GM12892 (cell line): ENCODE measurements around the gene NFIC.
"Not testable (repeated sequence)": the region's sequence is repeated elsewhere in the genome, so short reads cannot be mapped to it uniquely, and the experiment has no call there.

Experiments used
- DNase-seq: peaks from one replicate; pipeline ENCODE4 v3.0.0; 2011; ENCODE audit not compliant: insufficient read length
- FAIRE-seq: peaks from 2 replicates; lab custom pipeline; 2011; peaks lifted over from hg19 to GRCh38; lab: Jason Lieb, UNC
- POLR2A ChIP-seq: IDR thresholded peaks from 2 replicates; pipeline ENCODE4 v1.6.1; 2011; ENCODE audit warnings: low read depth, low read length, control low read depth
- POLR2AphosphoS5 ChIP-seq: IDR thresholded peaks from 2 replicates; pipeline ENCODE4 v1.6.1; 2011; ENCODE audit warnings: low read depth, low read length, control low read depth
- TAF1 ChIP-seq: IDR thresholded peaks from 2 replicates; pipeline ENCODE4 v1.6.1; 2011; ENCODE audit warnings: low read depth, mild to moderate bottlenecking, control low read depth, low read length, borderline replicate concordance

NFIC gene

GRCh38 chr19:3382460-3383100 is 16.2 kb downstream of the NFIC start:
- DNase-seq (no peak), FAIRE-seq (no peak)
- no peak for TF ChIP-seq POLR2AphosphoS5
- no peak for TF ChIP-seq POLR2A
- TF ChIP-seq TAF1: no peak

- no peak for DNase-seq
- no peak for FAIRE-seq
- TF ChIP-seq POLR2A (no peak), POLR2AphosphoS5 (no peak), TAF1 (no peak)
Measured at GRCh38 chr19:3383121-3383722, 16.8 kb downstream of the NFIC start.

GRCh38 chr19:3386447-3387234 is 20.3 kb downstream of the NFIC start:
- FAIRE-seq (no peak), DNase-seq (no peak)
- TF ChIP-seq POLR2A: no peak
- no peak for TF ChIP-seq TAF1
- no peak for TF ChIP-seq POLR2AphosphoS5

GRCh38 chr19:3387645-3388589 is 21.5 kb downstream of the NFIC start:
- FAIRE-seq (no peak), DNase-seq (no peak)
- TF ChIP-seq POLR2AphosphoS5 (no peak), TAF1 (no peak), POLR2A (no peak)

- FAIRE-seq (no peak), DNase-seq (no peak)
Measured at GRCh38 chr19:3389446-3389778, 23.0 kb downstream of the NFIC start.

GRCh38 chr19:3389876-3390371 is 23.5 kb downstream of the NFIC start:
- DNase-seq: no peak
- FAIRE-seq: no peak

More at GRCh38 chr19:3389446-3389778, 23.0 kb downstream of the NFIC start:
- TF ChIP-seq POLR2A (no peak), TAF1 (no peak), POLR2AphosphoS5 (no peak)

GRCh38 chr19:3391911-3392310 is 25.5 kb downstream of the NFIC start:
- DNase-seq, FAIRE-seq: not testable (repeated sequence)

More at GRCh38 chr19:3389876-3390371, 23.5 kb downstream of the NFIC start:
- TF ChIP-seq POLR2AphosphoS5: no peak
- no peak for TF ChIP-seq POLR2A
- no peak for TF ChIP-seq TAF1

GRCh38 chr19:3392480-3392879 is 26.1 kb downstream of the NFIC start:
- DNase-seq (no peak), FAIRE-seq (no peak)
- no peak for TF ChIP-seq POLR2AphosphoS5
- TF ChIP-seq POLR2A: no peak
- TF ChIP-seq TAF1: no peak

GRCh38 chr19:3396881-3397265 is 30.5 kb downstream of the NFIC start:
- FAIRE-seq (no peak), DNase-seq (no peak)
- no peak for TF ChIP-seq TAF1
- TF ChIP-seq POLR2AphosphoS5: no peak
- TF ChIP-seq POLR2A: no peak

GRCh38 chr19:3397266-3398022 is 31.1 kb downstream of the NFIC start:
- TF ChIP-seq TAF1 (no peak), POLR2AphosphoS5 (no peak), POLR2A (no peak)
- FAIRE-seq (no peak), DNase-seq (no peak)
